Liver (tissue), 9 donors: ENCODE measurements around the gene BEGAIN. TPM values are rescaled to one million over a fixed set of nuclear protein-coding genes. Genes with fewer than 3 reads are reported as not detected.

Experiments
- DNase-seq: peaks from one replicate; pipeline ENCODE4 v3.0.0-alpha.2; 2017; ENCODE audit warnings: low spot score
- H3K27ac ChIP-seq, 2 donors: one replicate each; pipeline ENCODE4 v1.7.0; 2013; ENCODE audit warnings: inconsistent platforms in 2 of 2, low read length in 2 of 2, control low read depth in 1 of 2, low read depth in 1 of 2, mild to moderate bottlenecking in 1 of 2
- H3K27me3 ChIP-seq, 4 donors: one replicate each; pipeline versions ENCODE4 v1.6.1 to v1.7.0; 2013; ENCODE audit warnings: low read length in 3 of 4, inconsistent platforms in 1 of 4, mild to moderate bottlenecking in 1 of 4, moderate library complexity in 1 of 4; ENCODE audit not compliant: control insufficient read depth in 4 of 4, insufficient read depth in 4 of 4
- H3K36me3 ChIP-seq, 4 donors: one replicate each; pipeline versions ENCODE4 v1.6.1 to v1.7.0; 2013; ENCODE audit warnings: low read length in 3 of 4, mild to moderate bottlenecking in 3 of 4, low read depth in 1 of 4, moderate library complexity in 1 of 4; ENCODE audit not compliant: control insufficient read depth in 4 of 4, insufficient read depth in 3 of 4
- H3K4me1 ChIP-seq, 4 donors: one replicate each; pipeline versions ENCODE4 v1.6.1 to v1.7.0; 2013; ENCODE audit warnings: low read length in 3 of 4, mild to moderate bottlenecking in 3 of 4, moderate library complexity in 1 of 4; ENCODE audit not compliant: control insufficient read depth in 4 of 4, insufficient read depth in 4 of 4
- H3K4me3 ChIP-seq, 3 donors: one replicate each; pipeline versions ENCODE4 v1.6.1 to v1.7.0; 2013; ENCODE audit warnings: low read length in 3 of 3, control low read depth in 1 of 3, low read depth in 1 of 3, mild to moderate bottlenecking in 1 of 3
- H3K9ac ChIP-seq, 2 donors: one replicate each; pipeline ENCODE4 v1.7.0; 2013; ENCODE audit warnings: low read length in 2 of 2, mild to moderate bottlenecking in 2 of 2, moderate library complexity in 2 of 2, control low read depth in 1 of 2, low read depth in 1 of 2
- H3K9me3 ChIP-seq, 4 donors: one replicate each; pipeline versions ENCODE4 v1.6.1 to v1.7.0; 2013; ENCODE audit warnings: low read length in 3 of 4; ENCODE audit not compliant: control insufficient read depth in 4 of 4
- ATF3 ChIP-seq: IDR thresholded peaks from 2 replicates; pipeline ENCODE4 v1.6.1; 2016; ENCODE audit warnings: antibody characterized with exemption
- CTCF ChIP-seq: fragments of 150-350 bp; IDR thresholded peaks from 2 replicates; pipeline ENCODE4 v1.5.1; 2017; ENCODE audit warnings: improper control_type of control experiment, low read depth, low read length; ENCODE audit not compliant: missing input control
- EGR1 ChIP-seq, 2 donors: IDR thresholded peaks; 2 replicates each; pipeline ENCODE4 v1.6.1; 2016 to 2018; ENCODE audit warnings: antibody characterized with exemption in 2 of 2, low read depth in 2 of 2
- FOXA1 ChIP-seq: IDR thresholded peaks from 2 replicates; pipeline ENCODE4 v1.6.1; 2016; ENCODE audit warnings: antibody characterized with exemption
- GABPA ChIP-seq, 2 donors: IDR thresholded peaks in 1 of 2; conservative IDR thresholded peaks in 1 of 2; 2 replicates each; pipeline ENCODE4 v1.6.1; 2016; ENCODE audit warnings: antibody characterized with exemption in 2 of 2, mild to moderate bottlenecking in 1 of 2, moderate library complexity in 1 of 2
- HNF4A ChIP-seq, 2 donors: conservative IDR thresholded peaks; 2 replicates each; pipeline ENCODE4 v1.6.1; 2016; ENCODE audit warnings: antibody characterized with exemption in 2 of 2, mild to moderate bottlenecking in 2 of 2
- HNF4G ChIP-seq: IDR thresholded peaks from 2 replicates; pipeline ENCODE4 v1.6.1; 2016; ENCODE audit warnings: antibody characterized with exemption
- MAX ChIP-seq: IDR thresholded peaks from 2 replicates; pipeline ENCODE4 v1.6.1; 2016; ENCODE audit warnings: antibody characterized with exemption
- NR2F2 ChIP-seq: IDR thresholded peaks from 2 replicates; pipeline ENCODE4 v1.6.1; 2016; ENCODE audit warnings: antibody characterized with exemption
- RAD21 ChIP-seq, 2 donors: IDR thresholded peaks; 2 replicates each; pipeline ENCODE4 v1.6.1; 2016; ENCODE audit warnings: antibody characterized with exemption in 2 of 2, mild to moderate bottlenecking in 2 of 2
- RXRA ChIP-seq, 2 donors: IDR thresholded peaks; 2 replicates each; pipeline ENCODE4 v1.6.1; 2017 to 2018; ENCODE audit warnings: antibody characterized with exemption in 2 of 2, mild to moderate bottlenecking in 1 of 2
- YY1 ChIP-seq: IDR thresholded peaks from 2 replicates; pipeline ENCODE4 v1.6.1; 2016; ENCODE audit warnings: antibody characterized with exemption, mild to moderate bottlenecking
- ZBTB33 ChIP-seq: IDR thresholded peaks from 2 replicates; pipeline ENCODE4 v1.6.1; 2016; ENCODE audit warnings: antibody characterized with exemption
- WGBS: extraction: QIAGEN DNeasy Blood & Tissue Kit; methylation state at CpG from one replicate; pipeline ENCODE4 v1.1.7; 2013; 5-methylcytosine and 5-hydroxymethylcytosine counted together
- polyA plus RNA-seq, 2 donors: library from polyadenylated mRNA; stranded (reverse) in 1 of 2; unstranded in 1 of 2; fragments of 200-250 nt in 1 of 2; fragments of >200 nt in 1 of 2; fragmentation: Nextera tagmentation in 1 of 2; extraction: Ambion mirVana in 1 of 2; gene quantifications; one replicate each; pipeline versions ENCODE4 v1.2.1 to v1.2.3, GENCODE V29; 2013 to 2015
- total RNA-seq, 2 donors: library from RNA; depleted of rRNA; stranded (reverse); fragments of >200 nt; gene quantifications; one replicate each; pipeline ENCODE4 v1.2.3, GENCODE V29; 2014
- donor health status: healthy.
- donor health status: healthy.
- donor health status: healthy.
- donor health status: healthy.
- donor health status: healthy.

Gene BEGAIN
- total and polyA plus RNA-seq, 4 donors: 0.11 to 1.9 (median 0.29) TPM

GRCh38 chr14:100592461-100592891 lies 5.3 kb upstream of the BEGAIN start:
- no peak overlapping the region for H3K4me3 ChIP-seq
- H3K27ac ChIP-seq: no peak overlapping the region
- H3K9ac ChIP-seq: no peak overlapping the region
- no peaks in the 10 kb centered on the region for H3K27me3 ChIP-seq
- H3K9me3 ChIP-seq: no peaks in the 10 kb centered on the region
- 90% methylated on average over 10 of the region's 10 CpGs for WGBS
- H3K36me3 ChIP-seq: no peaks in the 10 kb centered on the region
- H3K4me1 ChIP-seq: no peaks in the 10 kb centered on the region
- no peak for DNase-seq
- TF ChIP-seq ZBTB33: no peak
- TF ChIP-seq CTCF: no peak
- no peak for TF ChIP-seq NR2F2
- TF ChIP-seq FOXA1: no peak
- TF ChIP-seq GABPA (IDR thresholded peaks at IDR 0.05 in 1 of 2, conservative IDR thresholded peaks at IDR 0.05 in 1 of 2): no peak
- no peak for TF ChIP-seq EGR1 (IDR thresholded peaks at IDR 0.05; ENCODE audit: low read depth in 2 of 2)
- TF ChIP-seq MAX: no peak
- no peak for TF ChIP-seq ATF3

GRCh38 chr14:100591453-100592371 lies 4.5 kb upstream of the BEGAIN start:
- TF ChIP-seq YY1 (no peak), FOXA1 (no peak), RXRA (IDR thresholded peaks at IDR 0.05) (no peak), EGR1 (IDR thresholded peaks at IDR 0.05; ENCODE audit: low read depth in 2 of 2) (no peak), HNF4A (conservative IDR thresholded peaks at IDR 0.05) (no peak), CTCF (no peak), HNF4G (no peak), NR2F2 (no peak), RAD21 (IDR thresholded peaks at IDR 0.05) (no peak)
- no peak for DNase-seq
- Histone ChIP-seq H3K36me3 (no peaks in the 10 kb centered on the region), H3K27ac (no peak overlapping the region), H3K4me3 (no peak overlapping the region), H3K4me1 (peaks cover 0 to 3% (median 1%) of the 10 kb centered on the region in 4 donors), H3K9me3 (no peaks in the 10 kb centered on the region), H3K9ac (no peak overlapping the region), H3K27me3 (no peaks in the 10 kb centered on the region)
- WGBS: 85% methylated on average over 16 of the region's 16 CpGs
